CD4-positive, alpha-beta T cell treated with Interleukin-1 beta for 1 hour (primary cell): ENCODE measurements around the gene MARCO.
"Not testable (repeated sequence)": the region's sequence is repeated elsewhere in the genome, so short reads cannot be mapped to it uniquely, and the experiment has no call there.

Experiments
- DNase-seq, 2 donors: peaks; one replicate each; pipeline ENCODE4 v3.0.0-alpha.2; 2020 to 2022

Gene MARCO

DNA sequence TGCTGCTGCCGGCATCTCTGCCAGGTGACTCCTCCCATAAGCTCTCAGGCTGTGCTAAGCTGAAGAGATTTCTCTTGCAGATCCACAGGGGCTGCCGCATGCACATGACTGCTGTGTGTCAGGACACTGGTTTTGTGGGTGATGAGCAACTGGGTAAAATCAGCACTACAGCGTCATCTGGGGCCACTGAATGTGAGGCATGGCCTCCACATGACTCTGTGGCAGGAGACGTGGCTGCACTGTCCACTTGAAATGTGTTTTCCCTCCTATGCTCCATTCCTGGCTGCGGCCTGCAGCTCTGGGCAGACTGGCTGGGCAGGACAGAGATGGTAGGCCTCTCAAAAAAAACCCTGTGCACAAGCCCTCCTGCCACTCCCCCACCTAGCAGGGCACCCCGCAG lies 63.6 kb downstream of the MARCO start:
- DNase-seq = no peak

DNA sequence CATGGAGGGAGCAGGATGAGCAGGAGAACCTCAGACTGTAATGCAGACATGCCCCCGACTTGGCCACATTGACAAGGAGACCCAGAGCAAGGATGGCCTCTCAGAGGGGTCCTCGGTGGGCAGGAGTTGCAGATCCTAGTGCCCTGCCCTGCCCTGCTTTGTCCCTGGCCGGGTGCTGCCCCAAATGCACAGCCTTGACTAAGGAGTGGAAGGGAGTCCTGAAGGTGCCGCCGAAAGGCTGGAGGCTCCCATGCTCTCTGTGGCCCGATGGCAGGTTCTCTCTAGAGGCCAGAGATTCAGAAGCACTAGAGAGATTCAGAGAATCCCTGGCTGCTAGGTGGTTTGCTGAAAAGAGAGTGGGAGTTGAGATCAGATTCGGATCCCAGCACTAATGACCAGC lies 64.4 kb downstream of the MARCO start:
- no peak for DNase-seq

GRCh38 chr2:119008108-119008507 lies 66.1 kb downstream of the MARCO start:
- no peak for DNase-seq

DNA sequence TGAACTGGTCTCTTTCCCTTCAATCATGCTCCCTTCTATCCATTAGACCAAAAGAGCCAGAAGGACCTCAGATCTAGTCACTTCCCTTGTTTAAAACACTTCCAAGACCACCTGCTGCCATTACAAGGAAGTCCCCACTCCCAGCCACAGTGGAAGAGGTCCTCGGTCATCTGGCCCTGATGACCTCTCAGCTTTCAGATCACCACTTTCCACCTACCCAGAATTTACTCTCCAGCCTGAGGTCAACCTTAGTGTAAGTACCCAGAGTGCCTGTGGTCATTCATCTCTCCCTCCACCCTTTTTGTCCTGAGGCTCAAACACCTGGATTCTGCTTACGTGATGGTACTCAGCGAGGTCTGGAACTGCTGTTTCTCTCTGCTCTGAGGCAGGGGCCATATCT lies 67.1 kb downstream of the MARCO start:
- no peak for DNase-seq

DNA sequence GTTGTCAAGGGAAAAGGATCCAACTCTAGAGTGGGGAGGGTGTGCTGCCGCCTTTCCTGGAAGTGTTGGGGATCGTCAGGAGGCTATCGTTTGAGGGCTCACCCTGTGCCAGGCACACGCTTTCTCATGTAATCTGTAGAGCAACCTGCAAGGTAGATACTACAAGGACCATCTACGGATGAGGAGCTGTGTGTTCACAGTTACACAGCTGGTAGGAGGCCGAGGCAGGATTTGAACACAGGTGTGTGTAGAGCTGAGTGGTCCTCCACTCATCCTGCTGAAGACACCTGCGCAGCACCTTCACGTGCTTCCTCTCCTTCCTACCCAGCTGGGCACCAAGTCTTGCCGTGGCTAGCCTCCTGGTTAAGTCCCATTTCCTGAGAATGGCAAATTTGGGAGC lies 68.3 kb downstream of the MARCO start:
- no peak for DNase-seq

DNA sequence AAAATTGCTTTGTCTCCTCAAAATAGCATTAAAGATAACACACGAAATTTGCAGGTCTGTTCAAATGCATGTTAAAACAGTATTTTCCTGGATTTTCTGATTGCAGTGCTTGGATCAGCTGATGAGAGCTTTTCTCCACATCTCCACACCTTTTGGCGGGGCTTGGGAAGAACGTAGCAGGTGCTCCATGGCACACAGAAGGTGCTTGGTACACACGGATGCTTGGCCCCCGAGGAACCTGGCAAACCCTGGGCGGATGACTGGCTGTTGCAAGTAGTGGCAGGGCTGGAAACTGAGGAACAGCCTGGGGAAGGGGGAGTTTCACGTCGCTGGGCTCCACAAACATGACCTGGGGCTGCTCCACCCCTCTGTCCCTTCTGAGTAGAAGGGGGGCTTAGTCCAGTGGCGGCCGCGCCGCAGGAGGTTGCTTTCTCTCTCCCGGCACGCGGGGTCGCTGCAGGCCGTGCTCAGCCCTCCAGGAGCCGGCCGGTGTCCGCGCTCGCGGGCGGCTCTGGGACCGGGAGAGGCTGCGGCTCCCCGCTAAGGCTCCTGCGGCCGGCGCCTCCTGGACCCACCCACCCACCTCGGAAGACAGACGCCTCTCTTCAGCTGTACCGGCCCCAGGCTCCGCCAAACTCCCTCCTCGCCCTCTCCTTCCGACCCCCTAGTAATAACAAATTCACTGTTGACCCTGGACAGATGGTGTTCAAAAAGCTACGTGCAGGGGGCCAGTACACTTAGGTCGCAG lies 69.3 kb downstream of the MARCO start:
- DNase-seq = no peak

DNA sequence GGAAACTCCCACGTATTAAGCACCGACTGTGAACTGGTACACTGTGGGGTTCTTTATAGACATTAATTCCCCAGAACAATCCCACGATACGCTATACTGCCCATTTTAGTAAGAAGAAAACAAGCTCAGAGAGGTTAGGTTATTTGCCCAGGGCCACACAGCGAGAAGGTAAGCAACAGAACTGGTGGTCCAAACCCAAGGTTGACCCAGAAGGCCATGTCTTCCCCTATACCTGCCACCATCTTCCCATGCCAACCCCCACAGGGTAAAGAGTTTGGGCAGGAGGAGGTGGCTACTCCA lies 69.9 kb downstream of the MARCO start:
- DNase-seq = no peak

DNA sequence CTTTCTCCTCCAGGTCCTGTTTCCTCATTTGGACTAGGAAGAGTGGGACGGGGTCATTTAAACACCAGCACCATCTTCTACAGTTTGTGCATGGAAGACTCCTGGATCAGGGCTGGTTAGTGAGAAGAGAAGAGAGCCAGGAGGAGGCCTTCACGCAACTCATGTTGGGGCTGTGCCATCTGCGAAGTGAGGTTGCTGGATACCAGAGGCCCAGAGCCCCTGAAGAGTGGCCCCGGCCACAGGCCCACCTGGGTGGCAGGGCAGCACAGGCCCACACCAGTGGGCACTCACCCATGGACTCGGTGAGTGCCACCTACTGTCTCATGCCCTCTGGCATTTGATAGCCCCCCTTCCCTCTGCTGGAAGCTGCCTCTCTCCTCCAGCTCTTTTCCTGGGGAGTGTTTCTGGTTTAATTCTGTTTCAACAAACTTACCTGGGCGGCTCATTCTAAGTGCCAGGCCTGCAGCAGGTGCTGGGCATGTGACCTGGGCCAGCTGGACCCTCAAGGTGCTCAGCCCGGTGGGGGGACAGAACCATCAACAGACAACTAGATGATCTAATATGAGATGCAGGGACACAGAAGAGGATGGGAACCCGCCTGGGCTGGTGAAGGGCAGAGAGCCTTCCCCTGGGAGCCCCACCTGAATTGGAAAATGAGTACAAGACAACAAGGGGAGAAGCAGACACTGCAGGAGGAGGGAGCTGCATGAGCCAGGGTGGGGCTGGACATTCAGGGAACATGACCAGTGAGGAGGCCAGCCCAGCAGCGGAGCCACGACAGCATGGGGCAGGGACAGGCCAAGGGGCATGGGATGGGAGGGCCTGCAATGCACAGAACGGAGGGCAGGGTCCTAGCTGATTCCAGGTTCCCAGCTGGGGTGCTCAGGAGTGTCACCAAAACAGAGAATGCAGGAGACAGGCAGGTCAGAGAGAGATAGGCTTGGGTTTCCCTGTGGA lies 70.6 kb downstream of the MARCO start:
- no peak for DNase-seq

DNA sequence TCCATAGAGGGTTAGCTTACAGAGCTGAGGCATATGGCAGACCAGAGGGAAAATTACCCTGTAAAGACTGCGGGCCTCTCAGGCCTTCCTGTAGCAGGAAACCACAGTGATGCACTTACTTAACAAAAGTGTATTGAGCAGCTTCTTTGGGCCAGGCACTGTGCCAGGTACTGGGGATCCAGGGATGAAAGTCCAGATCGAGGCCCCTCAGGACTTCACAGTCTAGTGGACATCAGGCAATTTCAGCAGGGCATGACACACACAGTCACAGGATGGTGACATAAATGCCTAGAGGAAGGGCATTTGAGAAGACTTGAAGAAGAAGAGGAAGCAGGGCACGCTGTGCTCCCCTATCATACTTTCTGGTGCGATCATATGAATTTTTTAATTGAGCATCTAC lies 71.7 kb downstream of the MARCO start:
- no peak for DNase-seq

- DNase-seq = no peak
Observed at GRCh38 chr2:119015845-119016244, 73.9 kb downstream of the MARCO start.

DNA sequence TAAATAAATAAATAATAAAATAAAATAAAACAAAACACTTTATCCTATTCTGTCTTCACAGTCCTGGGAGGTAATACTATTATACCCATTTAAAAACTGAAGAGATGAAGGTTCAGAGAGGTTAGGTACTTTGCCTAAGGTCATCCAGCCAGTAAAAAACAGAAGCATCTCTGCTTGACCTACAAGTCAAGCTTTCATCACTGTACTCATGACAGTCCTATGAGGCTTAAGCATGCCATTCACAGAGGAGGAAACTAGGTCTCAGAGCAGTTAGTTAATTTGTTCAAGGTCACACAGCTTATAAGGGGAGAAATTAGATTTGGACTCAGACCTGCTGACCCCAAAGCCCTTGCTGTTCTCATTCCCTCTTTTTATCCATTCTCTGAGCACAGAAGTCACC lies 77.5 kb downstream of the MARCO start:
- no peak for DNase-seq

- no peak for DNase-seq
Observed at GRCh38 chr2:119022678-119023077, 80.7 kb downstream of the MARCO start.

DNA sequence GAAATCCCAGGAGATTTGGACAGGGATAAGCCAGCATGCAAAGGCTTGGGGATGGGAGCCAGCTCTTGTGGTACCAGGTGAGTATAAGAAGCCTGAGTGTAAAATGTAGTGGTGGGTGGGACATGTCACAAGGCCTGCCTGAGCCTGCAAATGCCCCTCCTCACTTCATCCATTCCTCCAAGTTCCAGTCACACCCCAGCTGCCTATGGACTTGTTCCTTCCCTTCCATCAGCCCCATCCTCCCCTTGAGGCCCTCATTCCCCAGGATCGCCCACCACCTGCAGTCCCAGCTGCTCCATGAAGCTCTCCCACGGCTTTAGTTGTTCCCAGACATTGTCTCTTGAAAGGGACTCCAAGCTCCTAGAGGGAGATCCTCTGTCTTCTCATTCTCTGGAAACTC lies 81.5 kb downstream of the MARCO start:
- DNase-seq = no peak

- DNase-seq = no peak
Observed at GRCh38 chr2:119024152-119024551, 82.2 kb downstream of the MARCO start.

DNA sequence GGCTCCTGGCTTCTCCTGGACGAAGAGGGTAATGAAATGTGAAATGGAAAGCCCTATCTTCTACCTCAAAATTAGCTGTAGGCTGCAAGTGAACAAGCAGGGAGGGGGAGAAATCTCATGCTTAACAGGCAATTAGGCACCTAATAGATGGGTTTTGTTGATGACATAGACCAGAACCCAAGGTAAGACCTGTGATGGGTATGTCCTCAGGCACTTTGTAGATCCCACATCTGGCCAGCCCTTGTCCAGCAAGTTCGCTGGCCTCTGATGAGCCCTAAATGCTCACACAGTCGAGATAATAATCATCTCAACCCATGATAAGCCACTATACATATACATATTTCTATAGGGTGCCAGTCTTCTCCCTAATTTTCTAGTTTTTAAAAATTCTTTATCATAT lies 82.6 kb downstream of the MARCO start:
- no peak for DNase-seq

DNA sequence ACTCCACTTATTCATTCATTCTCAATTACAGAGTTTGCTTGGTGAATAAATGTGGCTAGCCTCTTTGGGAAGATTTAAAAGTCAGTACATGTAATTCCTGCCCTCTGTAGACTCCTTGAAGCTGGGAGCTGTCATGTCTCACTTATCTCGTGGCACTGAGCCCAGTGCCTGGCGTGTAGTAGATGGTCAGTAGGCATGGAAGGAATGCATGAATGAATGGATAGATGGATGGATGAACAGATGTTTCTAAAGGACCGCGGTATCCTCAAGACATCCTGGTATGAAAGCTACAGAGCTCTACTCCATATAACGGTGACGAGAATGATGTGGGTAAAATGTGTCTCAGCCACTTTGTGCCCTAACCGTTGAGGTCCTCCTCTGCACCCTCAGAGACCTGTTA lies 83.0 kb downstream of the MARCO start:
- DNase-seq = no peak

- DNase-seq = no peak
Observed at GRCh38 chr2:119025762-119026351, 83.9 kb downstream of the MARCO start.

DNA sequence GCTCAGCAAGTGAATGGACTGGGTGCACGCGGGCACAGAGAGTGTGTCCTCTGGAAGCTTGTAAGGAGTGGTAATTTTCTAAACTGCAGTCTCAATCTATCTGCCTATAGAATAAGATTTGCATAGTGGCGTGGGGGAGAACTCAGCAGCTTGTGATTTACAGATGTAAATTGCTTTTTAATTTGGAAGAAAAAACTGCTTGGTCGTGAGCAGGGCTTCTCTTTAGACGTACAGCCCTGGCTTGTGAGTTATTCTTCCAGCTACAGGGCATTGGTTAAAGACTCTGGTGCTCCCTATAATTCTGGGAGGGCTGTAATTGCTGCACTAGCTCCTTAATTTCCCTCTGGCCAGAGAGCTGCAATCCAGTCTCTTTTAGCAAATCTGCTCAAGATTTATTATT lies 84.9 kb downstream of the MARCO start:
- no peak for DNase-seq

DNA sequence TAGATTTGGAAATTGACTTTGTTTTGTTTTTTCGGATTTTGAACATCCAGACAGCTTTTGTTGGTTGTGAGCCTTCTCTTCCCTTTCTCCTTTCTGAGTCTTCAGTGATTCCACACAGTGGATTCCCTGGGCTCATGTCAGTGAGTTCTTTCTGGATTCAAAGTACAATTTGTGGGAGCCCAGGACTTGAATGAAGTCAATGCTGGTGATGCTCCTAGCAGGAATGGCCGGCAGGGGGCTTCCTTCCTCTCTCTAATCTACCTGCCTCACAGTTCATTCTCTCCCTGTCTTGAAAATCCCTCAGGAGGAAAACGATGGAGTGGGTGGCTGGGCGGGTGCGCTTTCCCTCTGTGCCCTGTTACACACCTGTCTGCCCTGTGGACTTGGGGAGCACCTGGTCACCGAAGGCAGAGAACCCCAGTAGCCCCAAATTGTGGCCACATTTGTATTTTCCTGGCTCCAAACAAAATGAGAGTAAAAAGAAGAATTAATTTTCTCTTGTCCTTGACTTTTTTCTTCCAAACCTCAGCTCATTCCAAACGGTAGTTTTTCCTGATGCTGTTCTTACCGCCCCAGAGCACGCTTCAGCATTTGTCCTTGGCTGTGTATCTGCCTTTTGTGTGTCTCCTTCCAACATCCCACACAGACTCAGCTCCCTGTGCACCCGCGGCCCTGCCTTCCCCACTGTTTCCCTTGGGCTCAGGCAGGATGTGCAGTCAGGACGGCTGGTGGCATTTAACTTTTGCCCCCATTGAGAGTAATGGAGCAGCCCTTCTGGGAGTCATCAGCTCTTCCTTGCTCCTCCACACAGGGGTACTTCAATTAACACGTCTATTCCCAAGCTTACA lies 86.6 kb downstream of the MARCO start:
- no peak for DNase-seq

- no peak for DNase-seq
Observed at GRCh38 chr2:119029297-119029696, 87.3 kb downstream of the MARCO start.

DNA sequence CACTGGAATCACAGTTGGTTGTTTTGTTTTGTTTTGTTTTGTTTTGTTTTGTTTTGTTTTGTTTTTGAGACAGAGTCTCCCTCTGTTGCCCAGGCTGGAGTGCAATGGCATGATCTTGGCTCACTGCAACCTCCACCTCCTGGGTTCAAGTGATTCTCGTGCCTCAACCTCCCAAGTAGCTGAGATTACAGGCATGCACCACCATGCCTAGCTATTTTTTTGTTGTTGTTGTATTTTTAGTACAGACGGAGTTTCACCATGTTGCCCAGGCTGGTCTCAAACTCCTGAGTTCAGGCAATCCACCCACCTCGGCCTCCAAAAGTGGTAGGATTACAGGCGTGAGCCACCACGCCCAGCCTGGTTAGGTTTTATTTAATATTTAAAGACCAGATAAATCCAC lies 95.9 kb downstream of the MARCO start:
- not testable (repeated sequence) for DNase-seq

DNA sequence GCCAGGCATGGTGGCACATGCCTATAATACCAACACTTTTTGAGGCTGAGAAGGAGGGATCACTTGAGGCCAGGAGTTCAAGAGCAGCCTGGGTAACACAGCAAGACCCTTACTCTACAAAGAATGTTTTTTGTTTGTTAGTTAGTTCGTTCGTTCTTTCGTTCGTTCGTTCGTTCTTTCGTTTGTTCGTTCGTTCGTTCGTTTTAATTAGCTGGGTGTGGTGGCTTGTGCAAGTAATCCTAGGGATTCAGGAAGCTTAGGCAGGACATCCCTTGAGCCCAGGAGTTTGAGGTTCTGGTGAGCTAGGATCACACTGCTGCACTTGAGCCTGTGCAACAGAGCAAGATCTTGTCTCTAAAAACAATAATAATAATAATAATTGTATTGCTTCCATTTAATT lies 98.7 kb downstream of the MARCO start:
- DNase-seq = no peak
